ENCODE data around the gene GRIPAP1. TPM values are rescaled to one million over a fixed set of nuclear protein-coding genes. Genes with fewer than 3 reads are reported as not detected.

Gene GRIPAP1
- total RNA-seq, 1 experiment from 2014 or later, result 51.0 TPM

- POLR2A ChIA-PET, result no interaction called here
- BruUV-seq (replicated peaks), result no TSS peak
Observed at GRCh38 chrX:49019599-49020249, 17.7 kb upstream of the GRIPAP1 start.

DNA sequence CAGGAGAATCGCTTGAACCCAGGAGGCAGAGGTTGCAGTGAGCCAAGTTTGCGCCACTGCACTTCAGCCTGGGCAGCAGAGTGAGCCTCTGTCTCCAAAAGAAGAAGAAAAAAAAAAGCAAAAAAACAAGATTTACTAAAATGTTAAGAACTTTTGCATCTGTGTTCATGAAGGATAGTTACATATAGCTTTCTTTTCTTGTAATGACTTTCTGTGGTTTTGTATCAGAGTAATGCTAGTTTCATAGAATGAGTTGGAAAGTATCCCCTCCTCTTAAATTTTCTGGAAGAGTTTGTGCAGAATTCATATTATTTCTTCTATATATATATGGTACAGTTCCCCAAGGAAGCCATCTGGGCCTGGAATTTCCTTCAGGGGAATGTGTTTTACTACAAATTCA, 17.0 kb upstream of the GRIPAP1 start:
- TF ChIP-seq CTCF (IDR thresholded peaks at IDR 0.05), result no peak
- TF ChIP-seq SIN3A (IDR thresholded peaks at IDR 0.05; ENCODE audit: borderline replicate concordance, insufficient read depth, low read depth, low read length), result no peak
- TF ChIP-seq, protein P1, sequence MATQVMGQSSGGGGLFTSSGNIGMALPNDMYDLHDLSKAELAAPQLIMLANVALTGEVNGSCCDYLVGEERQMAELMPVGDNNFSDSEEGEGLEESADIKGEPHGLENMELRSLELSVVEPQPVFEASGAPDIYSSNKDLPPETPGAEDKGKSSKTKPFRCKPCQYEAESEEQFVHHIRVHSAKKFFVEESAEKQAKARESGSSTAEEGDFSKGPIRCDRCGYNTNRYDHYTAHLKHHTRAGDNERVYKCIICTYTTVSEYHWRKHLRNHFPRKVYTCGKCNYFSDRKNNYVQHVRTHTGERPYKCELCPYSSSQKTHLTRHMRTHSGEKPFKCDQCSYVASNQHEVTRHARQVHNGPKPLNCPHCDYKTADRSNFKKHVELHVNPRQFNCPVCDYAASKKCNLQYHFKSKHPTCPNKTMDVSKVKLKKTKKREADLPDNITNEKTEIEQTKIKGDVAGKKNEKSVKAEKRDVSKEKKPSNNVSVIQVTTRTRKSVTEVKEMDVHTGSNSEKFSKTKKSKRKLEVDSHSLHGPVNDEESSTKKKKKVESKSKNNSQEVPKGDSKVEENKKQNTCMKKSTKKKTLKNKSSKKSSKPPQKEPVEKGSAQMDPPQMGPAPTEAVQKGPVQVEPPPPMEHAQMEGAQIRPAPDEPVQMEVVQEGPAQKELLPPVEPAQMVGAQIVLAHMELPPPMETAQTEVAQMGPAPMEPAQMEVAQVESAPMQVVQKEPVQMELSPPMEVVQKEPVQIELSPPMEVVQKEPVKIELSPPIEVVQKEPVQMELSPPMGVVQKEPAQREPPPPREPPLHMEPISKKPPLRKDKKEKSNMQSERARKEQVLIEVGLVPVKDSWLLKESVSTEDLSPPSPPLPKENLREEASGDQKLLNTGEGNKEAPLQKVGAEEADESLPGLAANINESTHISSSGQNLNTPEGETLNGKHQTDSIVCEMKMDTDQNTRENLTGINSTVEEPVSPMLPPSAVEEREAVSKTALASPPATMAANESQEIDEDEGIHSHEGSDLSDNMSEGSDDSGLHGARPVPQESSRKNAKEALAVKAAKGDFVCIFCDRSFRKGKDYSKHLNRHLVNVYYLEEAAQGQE (IDR thresholded peaks at IDR 0.05; ENCODE audit: insufficient read depth in 1 of 2, low read depth in 2 of 2, low read length in 1 of 2), result no peak
- no peak for TF ChIP-seq POLR2AphosphoS5 (IDR thresholded peaks at IDR 0.05; ENCODE audit: low read depth, low read length)
- in situ Hi-C loops (cut with HindIII; ENCODE audit: low pct_unique_long_range_greater_than_20kb, low sequenced_read_pairs), result no loop called here
- DNase-seq (ENCODE audit: low read depth, low spot score) (no peak), ATAC-seq (no peak)
- POLR2A ChIA-PET, result no interaction called here
- intact Hi-C loops (cut with micrococcal nuclease; ENCODE audit: unreplicated experiment), result no loop called here
- Histone ChIP-seq H3K27me3 (ENCODE audit: control insufficient read depth, insufficient read depth, low read length) (no peaks in the 10 kb centered on the region), H3K27ac (ENCODE audit: low read length) (no peak overlapping the region), H3K4me1 (ENCODE audit: control insufficient read depth, insufficient read depth, low read length) (no peaks in the 10 kb centered on the region), H3K4me3 (ENCODE audit: low read depth in 2 of 2, low read length in 2 of 2) (no peak overlapping the region), H3K36me3 (ENCODE audit: control insufficient read depth, insufficient read depth, low read length) (no peaks in the 10 kb centered on the region), H3K9me3 (ENCODE audit: control insufficient read depth, insufficient read depth, low read depth, low read length) (no peaks in the 10 kb centered on the region)
- CTCF ChIA-PET, result no interaction called here
- no TSS peak for BruUV-seq (replicated peaks)

More at GRCh38 chrX:49019599-49020249, 17.7 kb upstream of the GRIPAP1 start:
- no peaks in the 10 kb centered on the region for H3K27me3 ChIP-seq (ENCODE audit: control insufficient read depth, insufficient read depth, low read length)
- H3K4me3 ChIP-seq (ENCODE audit: low read depth in 2 of 2, low read length in 2 of 2), result no peak overlapping the region
- intact Hi-C loops (cut with micrococcal nuclease; ENCODE audit: unreplicated experiment) (no loop called here), in situ Hi-C loops (cut with HindIII; ENCODE audit: low pct_unique_long_range_greater_than_20kb, low sequenced_read_pairs) (no loop called here)
- DNase-seq (ENCODE audit: low read depth, low spot score), result no peak
- H3K4me1 ChIP-seq (ENCODE audit: control insufficient read depth, insufficient read depth, low read length), result no peaks in the 10 kb centered on the region
- CTCF ChIA-PET, result no interaction called here
- no peak for ATAC-seq
- no peak overlapping the region for H3K27ac ChIP-seq (ENCODE audit: low read length)
- H3K36me3 ChIP-seq (ENCODE audit: control insufficient read depth, insufficient read depth, low read length), result no peaks in the 10 kb centered on the region
- no peak for TF ChIP-seq TCF7L2 (IDR thresholded peaks at IDR 0.05; ENCODE audit: low read depth, low read length)
- no peak for TF ChIP-seq SIN3A (IDR thresholded peaks at IDR 0.05; ENCODE audit: borderline replicate concordance, insufficient read depth, low read depth, low read length)
- TF ChIP-seq, protein P1 (IDR thresholded peaks at IDR 0.05; ENCODE audit: insufficient read depth in 1 of 2, low read depth in 2 of 2, low read length in 1 of 2), result no peak
- no peak for TF ChIP-seq CTCF (IDR thresholded peaks at IDR 0.05)
- no peak for TF ChIP-seq POLR2AphosphoS5 (IDR thresholded peaks at IDR 0.05; ENCODE audit: low read depth, low read length)
- H3K9me3 ChIP-seq (ENCODE audit: control insufficient read depth, insufficient read depth, low read depth, low read length), result no peaks in the 10 kb centered on the region
